Thyroid gland (tissue), 4 donors: ENCODE results near the gene ULK4. TPM values are rescaled to one million over a fixed set of nuclear protein-coding genes. Genes with fewer than 3 reads are reported as not detected.

Experiments
- DNase-seq, 2 donors: peaks; one replicate each; pipeline ENCODE4 v3.0.0-alpha.2; 2019
- H3K27ac ChIP-seq, 3 donors: fragments of 200-600 bp; sonication (generic); 1 replicate in 2 of 3; 2 replicates in 1 of 3; pipeline ENCODE4 v1.5.1; 2016 to 2019; ENCODE audit warnings: mild to moderate bottlenecking in 1 of 3, moderate library complexity in 1 of 3
- H3K27me3 ChIP-seq: fragments of 200-600 bp; sonication (generic); one replicate; pipeline ENCODE4 v1.5.1; 2019
- H3K36me3 ChIP-seq, 2 donors: fragments of 200-600 bp; sonication (generic); one replicate each; pipeline ENCODE4 v1.5.1; 2016 to 2019
- H3K4me1 ChIP-seq, 2 donors: fragments of 200-600 bp; sonication (generic); one replicate each; pipeline ENCODE4 v1.5.1; 2017 to 2019
- H3K4me3 ChIP-seq, 3 donors: fragments of 200-600 bp; sonication (generic); replicated peaks in 1 of 3; 1 replicate in 2 of 3; 2 replicates in 1 of 3; pipeline ENCODE4 v1.5.1; 2016; ENCODE audit warnings: mild to moderate bottlenecking in 1 of 3
- H3K9me3 ChIP-seq: fragments of 200-600 bp; sonication (generic); one replicate; pipeline ENCODE4 v1.5.1; 2017
- POLR2A ChIP-seq, 2 donors: fragments of 450-650 bp; IDR thresholded peaks; one replicate each; pipeline ENCODE4 v1.6.1; 2017; ENCODE audit warnings: antibody characterized with exemption in 2 of 2, mild to moderate bottlenecking in 2 of 2, moderate library complexity in 1 of 2
- WGBS, 2 donors: methylation state at CpG; one replicate each; pipeline ENCODE4 v1.1.5; 2017; 5-methylcytosine and 5-hydroxymethylcytosine counted together
- intact Hi-C: fragments of 100-400 bp; cut with DNase I; formaldehyde crosslinking; loops from one replicate; pipeline ENCODE4 v1.15.1; 2023
- total RNA-seq, 4 donors: library from RNA; depleted of rRNA; stranded (reverse); fragments of >200 nt; gene quantifications; one replicate each; pipeline ENCODE4 v1.2.3, GENCODE V29; 2016
- TF ChIP-seq, protein P1 (sequence below), 6 experiments: fragments of 200-600 bp in 3 of 6; fragments of 450-650 bp in 3 of 6; sonication (generic) in 3 of 6; IDR thresholded peaks; one replicate each; pipeline ENCODE4 v1.5.1; 2016 to 2019; ENCODE audit warnings: antibody characterized with exemption in 6 of 6, mild to moderate bottlenecking in 2 of 6, inconsistent platforms in 1 of 6, moderate library complexity in 1 of 6

Gene ULK4
- total RNA-seq, 4 donors from 2014 or later, result 18.7 to 58.2 (median 43.3) TPM

GRCh38 chr3:41241800-41242571, 719.9 kb downstream of the ULK4 start:
- Histone ChIP-seq H3K4me3 (no peak overlapping the region), H3K4me1 (peaks cover 0 to 16% of the 10 kb centered on the region in 2 donors), H3K27me3 (no peaks in the 10 kb centered on the region), H3K27ac (no peak overlapping the region), H3K9me3 (no peaks in the 10 kb centered on the region), H3K36me3 (peaks cover 20 to 22% of the 10 kb centered on the region in 2 donors)
- no peak for DNase-seq
- WGBS, 2 donors, result 86 to 89% methylated on average over 7 of the region's 7 CpGs
- intact Hi-C loops, result no loop called here
- TF ChIP-seq POLR2A (IDR thresholded peaks at IDR 0.05), result no peak
- TF ChIP-seq, protein P1, sequence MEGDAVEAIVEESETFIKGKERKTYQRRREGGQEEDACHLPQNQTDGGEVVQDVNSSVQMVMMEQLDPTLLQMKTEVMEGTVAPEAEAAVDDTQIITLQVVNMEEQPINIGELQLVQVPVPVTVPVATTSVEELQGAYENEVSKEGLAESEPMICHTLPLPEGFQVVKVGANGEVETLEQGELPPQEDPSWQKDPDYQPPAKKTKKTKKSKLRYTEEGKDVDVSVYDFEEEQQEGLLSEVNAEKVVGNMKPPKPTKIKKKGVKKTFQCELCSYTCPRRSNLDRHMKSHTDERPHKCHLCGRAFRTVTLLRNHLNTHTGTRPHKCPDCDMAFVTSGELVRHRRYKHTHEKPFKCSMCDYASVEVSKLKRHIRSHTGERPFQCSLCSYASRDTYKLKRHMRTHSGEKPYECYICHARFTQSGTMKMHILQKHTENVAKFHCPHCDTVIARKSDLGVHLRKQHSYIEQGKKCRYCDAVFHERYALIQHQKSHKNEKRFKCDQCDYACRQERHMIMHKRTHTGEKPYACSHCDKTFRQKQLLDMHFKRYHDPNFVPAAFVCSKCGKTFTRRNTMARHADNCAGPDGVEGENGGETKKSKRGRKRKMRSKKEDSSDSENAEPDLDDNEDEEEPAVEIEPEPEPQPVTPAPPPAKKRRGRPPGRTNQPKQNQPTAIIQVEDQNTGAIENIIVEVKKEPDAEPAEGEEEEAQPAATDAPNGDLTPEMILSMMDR (IDR thresholded peaks at IDR 0.05), result no peak

- 88 to 89% methylated on average over 4 of the region's 4 CpGs for WGBS, 2 donors
- Histone ChIP-seq H3K4me3 (no peak overlapping the region), H3K9me3 (no peaks in the 10 kb centered on the region), H3K27ac (no peak overlapping the region), H3K27me3 (no peaks in the 10 kb centered on the region), H3K4me1 (peaks cover 0 to 12% of the 10 kb centered on the region in 2 donors), H3K36me3 (peaks cover 28 to 30% of the 10 kb centered on the region in 2 donors)
- no peak for TF ChIP-seq POLR2A (IDR thresholded peaks at IDR 0.05)
- TF ChIP-seq, protein P1 (IDR thresholded peaks at IDR 0.05), result no peak
- intact Hi-C loops, result no loop called here
- no peak for DNase-seq
These were observed 720.7 kb downstream of the ULK4 start for GRCh38 chr3:41241161-41241560.

DNA sequence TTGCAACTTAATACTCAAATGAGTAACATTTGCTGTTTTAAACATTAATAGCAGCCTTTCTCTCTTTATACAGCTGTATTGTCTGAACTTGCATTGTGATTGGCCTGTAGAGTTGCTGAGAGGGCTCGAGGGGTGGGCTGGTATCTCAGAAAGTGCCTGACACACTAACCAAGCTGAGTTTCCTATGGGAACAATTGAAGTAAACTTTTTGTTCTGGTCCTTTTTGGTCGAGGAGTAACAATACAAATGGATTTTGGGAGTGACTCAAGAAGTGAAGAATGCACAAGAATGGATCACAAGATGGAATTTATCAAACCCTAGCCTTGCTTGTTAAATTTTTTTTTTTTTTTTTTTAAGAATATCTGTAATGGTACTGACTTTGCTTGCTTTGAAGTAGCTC, 722.3 kb downstream of the ULK4 start:
- TF ChIP-seq, protein P1 (IDR thresholded peaks at IDR 0.05), result no peak
- no peak for TF ChIP-seq POLR2A (IDR thresholded peaks at IDR 0.05)
- WGBS, 2 donors, result 43 to 58% methylated on average over 2 of the region's 2 CpGs
- H3K27ac ChIP-seq, result no peak overlapping the region
- no peak overlapping the region for H3K4me3 ChIP-seq
- no peaks in the 10 kb centered on the region for H3K27me3 ChIP-seq
- no peak for DNase-seq
- intact Hi-C loops, result no loop called here
- peaks cover 42 to 46% of the 10 kb centered on the region in 2 donors for H3K36me3 ChIP-seq
- H3K4me1 ChIP-seq, result peaks cover 0 to 5% of the 10 kb centered on the region in 2 donors
- no peaks in the 10 kb centered on the region for H3K9me3 ChIP-seq

DNA sequence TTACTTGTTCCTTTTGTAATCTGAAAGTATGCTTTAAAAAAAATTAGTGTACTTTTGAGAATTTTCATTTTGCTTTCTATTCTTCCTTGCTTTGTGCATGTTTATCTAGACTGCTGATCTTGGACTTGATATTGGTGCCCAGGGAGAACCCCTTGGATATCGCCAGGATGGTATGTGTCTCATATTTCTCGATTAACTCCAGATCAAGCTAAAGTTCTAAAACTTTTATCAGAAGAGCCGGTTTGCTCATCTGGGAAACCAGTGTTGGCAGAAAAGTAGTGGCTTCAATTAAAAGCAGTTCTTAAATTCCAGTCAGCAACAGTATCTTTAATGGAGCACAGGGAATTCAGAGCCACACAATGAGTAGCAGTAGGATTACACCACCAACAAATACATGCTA, 724.0 kb downstream of the ULK4 start:
- DNase-seq, result no peak
- Histone ChIP-seq H3K27ac (no peak overlapping the region), H3K4me1 (no peaks in the 10 kb centered on the region), H3K4me3 (no peak overlapping the region), H3K36me3 (peaks cover 58 to 63% of the 10 kb centered on the region in 2 donors), H3K9me3 (no peaks in the 10 kb centered on the region), H3K27me3 (no peaks in the 10 kb centered on the region)
- intact Hi-C loops, result no loop called here
- no peak for TF ChIP-seq POLR2A (IDR thresholded peaks at IDR 0.05)
- TF ChIP-seq, protein P1 (IDR thresholded peaks at IDR 0.05), result no peak
- WGBS, 2 donors, result 81 to 86% methylated on average over 3 of the region's 3 CpGs

DNA sequence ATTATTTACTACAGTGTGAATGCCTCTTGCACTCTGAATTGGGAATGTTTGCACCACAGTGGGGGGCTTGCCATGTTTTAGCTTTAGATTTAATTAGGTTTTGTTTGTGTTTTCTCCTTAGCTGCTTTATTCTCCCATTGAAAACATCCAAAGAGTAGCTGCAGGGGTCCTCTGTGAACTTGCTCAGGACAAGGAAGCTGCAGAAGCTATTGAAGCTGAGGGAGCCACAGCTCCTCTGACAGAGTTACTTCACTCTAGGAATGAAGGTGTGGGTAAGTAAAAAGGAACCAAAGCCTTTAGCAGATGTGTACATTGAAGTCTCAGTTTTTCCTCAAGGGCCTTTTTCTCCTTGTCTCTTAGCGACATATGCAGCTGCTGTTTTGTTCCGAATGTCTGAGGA, 725.7 kb downstream of the ULK4 start:
- H3K27me3 ChIP-seq, result no peaks in the 10 kb centered on the region
- no peaks in the 10 kb centered on the region for H3K9me3 ChIP-seq
- TF ChIP-seq, protein P1 (IDR thresholded peaks at IDR 0.05), result no peak
- TF ChIP-seq POLR2A (IDR thresholded peaks at IDR 0.05), result no peak
- H3K4me1 ChIP-seq, result no peaks in the 10 kb centered on the region
- DNase-seq, result no peak
- intact Hi-C loops, result no loop called here
- no peak overlapping the region for H3K27ac ChIP-seq
- H3K36me3 ChIP-seq, result peaks cover 58 to 64% of the 10 kb centered on the region in 2 donors
- WGBS, 2 donors, result 88 to 89% methylated on average over 2 of the region's 2 CpGs
- H3K4me3 ChIP-seq, result no peak overlapping the region
